H1 (cell line): ENCODE results near the gene CFAP58. TPM values are rescaled to one million over a fixed set of nuclear protein-coding genes. Genes with fewer than 3 reads are reported as not detected.

Experiments used
- CTCF ChIA-PET: fragments of 300-600 bp; sonication (Branson Sonifier 250); formaldehyde crosslinking; loops from one replicate; lab custom pipeline; 2021; ENCODE audit not compliant: partially characterized antibody; lab: Charles Lee
- POLR2A ChIA-PET: fragments of 300-600 bp; sonication (Branson Sonifier 250); formaldehyde crosslinking; loops from one replicate; lab custom pipeline; 2021; ENCODE audit warnings: inconsistent platforms; ENCODE audit not compliant: partially characterized antibody; lab: Charles Lee
- DNase-seq, 2 experiments: peaks; one replicate each; pipeline versions ENCODE4 v3.0.0 to v3.0.0-alpha.2; 2010 to 2022; ENCODE audit warnings: low spot score in 2 of 2, low read depth in 1 of 2, mixed read lengths in 1 of 2
- FAIRE-seq: peaks from 2 replicates; lab custom pipeline; 2011; peaks lifted over from hg19 to GRCh38; lab: Jason Lieb, UNC
- H2AFZ ChIP-seq: 2 replicates; pipeline ENCODE4 v1.8.1; 2012; ENCODE audit warnings: low read length, inconsistent platforms
- H2AK5ac ChIP-seq: 2 replicates; pipeline ENCODE4 v1.6.1; 2013; ENCODE audit warnings: low read depth, low read length
- H2BK120ac ChIP-seq: replicated peaks from 2 replicates; pipeline ENCODE3; 2013; ENCODE audit warnings: low read depth, low read length, inconsistent platforms
- H2BK12ac ChIP-seq: 2 replicates; pipeline ENCODE4 v1.6.1; 2013; ENCODE audit warnings: low read depth, low read length
- H2BK15ac ChIP-seq: 2 replicates; pipeline ENCODE4 v1.6.1; 2013; ENCODE audit warnings: low read length
- H2BK20ac ChIP-seq: 2 replicates; pipeline ENCODE4 v1.6.1; 2013; ENCODE audit warnings: low read length
- H2BK5ac ChIP-seq: 2 replicates; pipeline ENCODE4 v1.6.1; 2013; ENCODE audit warnings: low read depth, low read length
- H3K14ac ChIP-seq: 2 replicates; pipeline ENCODE4 v1.6.1; 2013; ENCODE audit warnings: inconsistent platforms; ENCODE audit not compliant: insufficient read length
- H3K18ac ChIP-seq: 2 replicates; pipeline ENCODE4 v1.6.1; 2013; ENCODE audit warnings: low read length; ENCODE audit errors: extremely low read depth
- H3K23ac ChIP-seq: 2 replicates; pipeline ENCODE4 v1.6.1; 2013; ENCODE audit warnings: inconsistent platforms; ENCODE audit not compliant: insufficient read length
- H3K23me2 ChIP-seq: 2 replicates; pipeline ENCODE4 v1.6.1; 2013; ENCODE audit warnings: low read depth, low read length
- H3K27ac ChIP-seq: 2 replicates; pipeline ENCODE4 v1.6.1; 2011; ENCODE audit warnings: low read depth, low read length, inconsistent platforms
- H3K27me3 ChIP-seq, 4 experiments: replicated peaks in 1 of 4; 1 replicate in 1 of 4; 2 replicates in 3 of 4; pipeline versions ENCODE4 v1.6.1 to v1.8.1; 2011 to 2013; ENCODE audit warnings: low read length in 3 of 4, mild to moderate bottlenecking in 3 of 4, inconsistent platforms in 2 of 4, mixed read lengths in 2 of 4, moderate library complexity in 1 of 4; ENCODE audit not compliant: control insufficient read depth in 3 of 4, insufficient read depth in 3 of 4; ENCODE audit errors: extremely low read depth in 1 of 4
- H3K36me3 ChIP-seq, 4 experiments: 2 replicates each; pipeline versions ENCODE4 v1.6.1 to v1.8.1; 2011 to 2013; ENCODE audit warnings: mild to moderate bottlenecking in 4 of 4, low read length in 3 of 4, moderate library complexity in 2 of 4, control low read depth in 1 of 4, inconsistent platforms in 1 of 4; ENCODE audit not compliant: insufficient read depth in 4 of 4, control insufficient read depth in 2 of 4
- H3K4ac ChIP-seq: replicated peaks from 2 replicates; pipeline ENCODE3; 2013; ENCODE audit warnings: low read length, low read depth, mixed read lengths, inconsistent platforms; ENCODE audit not compliant: insufficient read length
- H3K4me1 ChIP-seq, 4 experiments: replicated peaks in 1 of 4; 1 replicate in 1 of 4; 2 replicates in 3 of 4; pipeline versions ENCODE4 v1.6.1 to v1.8.1; 2011 to 2013; ENCODE audit warnings: low read length in 3 of 4, inconsistent platforms in 2 of 4, mixed read lengths in 1 of 4; ENCODE audit not compliant: insufficient read depth in 4 of 4, control insufficient read depth in 3 of 4
- H3K4me2 ChIP-seq, 2 experiments: 2 replicates each; pipeline versions ENCODE4 v1.6.1 to v1.8.1; 2011 to 2013; ENCODE audit warnings: low read depth in 2 of 2, low read length in 2 of 2, control low read depth in 1 of 2, inconsistent platforms in 1 of 2, mild to moderate bottlenecking in 1 of 2; ENCODE audit not compliant: insufficient read depth in 1 of 2
- H3K4me3 ChIP-seq, 4 experiments: fragments of 200-600, 300-600 bp in 1 of 4; sonication (generic), shearing (Covaris generic), sonication (Bioruptor Twin) in 1 of 4; 2 replicates each; pipeline versions ENCODE4 v1.5.1 to v1.8.1; 2011 to 2016; ENCODE audit warnings: low read length in 4 of 4, low read depth in 3 of 4, control low read depth in 2 of 4, inconsistent platforms in 2 of 4, mild to moderate bottlenecking in 2 of 4, mixed read lengths in 1 of 4, moderate library complexity in 1 of 4; ENCODE audit not compliant: insufficient read depth in 2 of 4; ENCODE audit errors: extremely low read depth in 1 of 4
- H3K56ac ChIP-seq: replicated peaks from 2 replicates; pipeline ENCODE3; 2013; ENCODE audit warnings: low read depth, mild to moderate bottlenecking, mixed read lengths, low read length, inconsistent platforms; ENCODE audit not compliant: insufficient read length
- H3K79me1 ChIP-seq: 2 replicates; pipeline ENCODE4 v1.6.1; 2013; ENCODE audit warnings: low read depth, low read length, control low read depth
- H3K79me2 ChIP-seq, 2 experiments: 2 replicates each; pipeline versions ENCODE4 v1.6.1 to v1.8.1; 2012 to 2013; ENCODE audit warnings: low read length in 2 of 2, mild to moderate bottlenecking in 2 of 2, inconsistent platforms in 1 of 2; ENCODE audit not compliant: insufficient read depth in 2 of 2, control insufficient read depth in 1 of 2
- H3K9ac ChIP-seq, 4 experiments: replicated peaks in 1 of 4; 1 replicate in 1 of 4; 2 replicates in 3 of 4; pipeline versions ENCODE4 v1.6.1 to v1.8.1; 2011 to 2013; ENCODE audit warnings: low read depth in 3 of 4, low read length in 3 of 4, control low read depth in 2 of 4, mild to moderate bottlenecking in 2 of 4, moderate library complexity in 2 of 4, inconsistent platforms in 1 of 4; ENCODE audit errors: extremely low read depth in 1 of 4
- H3K9me3 ChIP-seq, 2 experiments: 2 replicates each; pipeline versions ENCODE4 v1.6.1 to v1.8.1; 2012 to 2013; ENCODE audit warnings: mild to moderate bottlenecking in 2 of 2, moderate library complexity in 2 of 2, control low read depth in 1 of 2, inconsistent platforms in 1 of 2, low read depth in 1 of 2, low read length in 1 of 2, mixed read lengths in 1 of 2; ENCODE audit not compliant: insufficient read depth in 2 of 2
- H4K20me1 ChIP-seq, 2 experiments: replicated peaks in 1 of 2; 2 replicates each; pipeline versions ENCODE3 to v1.8.1; 2011 to 2013; ENCODE audit warnings: inconsistent platforms in 2 of 2, low read length in 2 of 2, mild to moderate bottlenecking in 1 of 2; ENCODE audit not compliant: insufficient read depth in 2 of 2, control insufficient read depth in 1 of 2
- H4K5ac ChIP-seq: 2 replicates; pipeline ENCODE4 v1.6.1; 2013; ENCODE audit warnings: low read length, low read depth, mixed read lengths, inconsistent platforms; ENCODE audit not compliant: insufficient read length
- H4K8ac ChIP-seq: 2 replicates; pipeline ENCODE4 v1.8.0; 2013; ENCODE audit warnings: mild to moderate bottlenecking, moderate library complexity, low read length, inconsistent platforms; ENCODE audit not compliant: insufficient read depth; ENCODE audit errors: extremely low read depth
- H4K91ac ChIP-seq: replicated peaks from 2 replicates; pipeline ENCODE3; 2013; ENCODE audit warnings: low read length, mixed read lengths, inconsistent platforms; ENCODE audit not compliant: insufficient read length
- CHD2 ChIP-seq: IDR thresholded peaks from 2 replicates; pipeline ENCODE4 v1.6.1; 2012; ENCODE audit warnings: low read length, improper control_type of control experiment
- CTCF ChIP-seq, 3 experiments: IDR thresholded peaks; 1 replicate in 2 of 3; 2 replicates in 1 of 3; pipeline versions ENCODE4 v1.5.1 to v1.6.1; 2011; ENCODE audit warnings: low read length in 3 of 3, mild to moderate bottlenecking in 3 of 3, inconsistent platforms in 2 of 3, low read depth in 1 of 3, moderate library complexity in 1 of 3; ENCODE audit not compliant: insufficient read depth in 1 of 3; ENCODE audit errors: control extremely low read depth in 1 of 3
- E2F6 ChIP-seq: IDR thresholded peaks from 2 replicates; pipeline ENCODE4 v1.6.1; 2012; ENCODE audit warnings: inconsistent platforms
- KDM4A ChIP-seq: IDR thresholded peaks from one replicate; pipeline ENCODE4 v1.7.1; 2012; ENCODE audit warnings: low read depth, mild to moderate bottlenecking, moderate library complexity, low read length, inconsistent platforms; ENCODE audit not compliant: severe bottlenecking
- RFX5 ChIP-seq: IDR thresholded peaks from 2 replicates; pipeline ENCODE4 v1.6.1; 2011; ENCODE audit warnings: low read depth, low read length, improper control_type of control experiment, borderline replicate concordance
- WGBS, 2 experiments: shearing (Covaris generic) in 1 of 2; methylation state at CpG; one replicate each; pipeline versions ENCODE4 v1.1.6 to v1.1.7; 2013 to 2015; ENCODE audit warnings: low lambda C conversion rate in 2 of 2, mixed read lengths in 2 of 2, inconsistent platforms in 1 of 2, low coverage in 1 of 2, missing lambda C conversion rate in 1 of 2; ENCODE audit not compliant: insufficient replicate concordance in 2 of 2, insufficient coverage in 1 of 2, insufficient read length in 1 of 2; ENCODE audit errors: extremely low coverage in 1 of 2, missing lambda C conversion rate in 1 of 2; 5-methylcytosine and 5-hydroxymethylcytosine counted together
- polyA plus RNA-seq, 7 experiments: library from polyadenylated mRNA; depleted of rRNA in 3 of 7; stranded (reverse) in 5 of 7; unstranded in 2 of 7; fragments of >200 nt in 5 of 7; fragments of 200-250 nt in 2 of 7; gene quantifications; 1 replicate in 5 of 7; 2 replicates in 1 of 7; 4 replicates in 1 of 7; pipeline versions ENCODE4 v1.2.1 to v1.2.3, GENCODE V29; 2011 to 2013; ENCODE audit warnings: missing spikeins in 2 of 7, mixed read lengths in 2 of 7
- total RNA-seq: library from RNA; stranded (reverse); fragmentation: NEBNext Ultra II Directional; extraction: Animal tissue kit (Norgen Biotek cat#: 25700); gene quantifications from 2 replicates; pipeline ENCODE4 v1.2.1, GENCODE V29; 2021
- TF ChIP-seq, protein P1 (sequence below): IDR thresholded peaks from 2 replicates; pipeline ENCODE4 v1.6.1; 2011; ENCODE audit warnings: low read depth, mild to moderate bottlenecking, low read length; ENCODE audit not compliant: insufficient read depth

Gene CFAP58
- total and polyA plus RNA-seq, 2 of the 8 experiments (the other 6 are each of a cell fraction or from before 2014, with no cell fraction given): 0.32 to 0.71 TPM

DNA sequence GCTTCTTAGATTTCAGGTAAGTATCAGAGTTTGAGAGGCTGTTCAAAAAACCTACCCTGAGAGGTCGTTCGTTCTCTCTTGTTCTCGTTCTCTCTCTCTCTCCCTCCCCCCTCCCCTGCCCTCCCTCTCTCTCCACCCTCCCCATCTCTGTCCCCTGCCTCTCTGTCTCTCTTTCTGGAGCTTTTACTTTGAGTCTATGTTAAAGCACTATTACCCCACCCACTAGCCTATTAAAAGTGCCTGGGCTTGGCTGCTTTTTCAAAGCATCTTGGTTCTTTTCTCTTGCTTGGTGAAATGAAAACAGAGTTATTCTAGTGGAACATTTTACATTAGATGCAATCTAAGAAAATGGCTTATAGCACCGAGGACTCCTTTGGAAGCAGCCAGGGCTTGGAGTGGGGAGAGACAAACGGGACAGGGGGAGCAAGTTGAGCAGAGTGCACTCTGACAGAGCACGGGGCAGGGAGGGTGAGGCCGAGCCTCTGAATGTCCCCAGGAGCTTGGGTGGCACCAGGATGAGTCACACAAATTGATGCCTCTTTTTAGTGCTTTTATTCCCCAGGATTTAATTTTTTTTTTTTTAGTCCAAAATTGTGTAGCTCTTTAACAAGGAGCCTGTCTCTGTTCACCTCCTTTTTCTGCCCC, 134.3 kb downstream of the CFAP58 start:
- no peaks in the 10 kb centered on the region for H4K20me1 ChIP-seq
- H2AK5ac ChIP-seq: no peak overlapping the region
- ChIA-PET CTCF (interaction anchor here (0.7 to 2.3 kb wide), 6 partner anchors 11 to 1078 kb away, joined by 3 to 8 read pairs (median 4); no protein-coding TSS in a partner anchor), POLR2A (no interaction called here)
- H3K79me2 ChIP-seq: no peaks in the 10 kb centered on the region
- H3K23ac ChIP-seq: no peak overlapping the region
- no peaks in the 10 kb centered on the region for H3K79me1 ChIP-seq
- H2BK5ac ChIP-seq: no peak overlapping the region
- H3K14ac ChIP-seq: no peak overlapping the region
- H2BK120ac ChIP-seq: no peak overlapping the region
- H3K56ac ChIP-seq: no peak overlapping the region
- no peaks in the 10 kb centered on the region for H3K36me3 ChIP-seq
- H3K9me3 ChIP-seq: no peaks in the 10 kb centered on the region
- WGBS, 2 experiments: 69% methylated on average over 4 of the region's 7 CpGs; no CpG with 5 or more reads in 1 of the 2 experiments
- no peak overlapping the region for H2BK12ac ChIP-seq
- no peak overlapping the region for H3K4ac ChIP-seq
- FAIRE-seq: no peak
- H3K27ac ChIP-seq: no peak overlapping the region
- no peaks in the 10 kb centered on the region for H3K23me2 ChIP-seq
- DNase-seq: no peak
- no peak overlapping the region for H3K18ac ChIP-seq
- H4K91ac ChIP-seq: no peak overlapping the region
- no peak overlapping the region for H2BK15ac ChIP-seq
- H2BK20ac ChIP-seq: no peak overlapping the region
- H3K9ac ChIP-seq: no peak overlapping the region
- H3K27me3 ChIP-seq: no peaks in the 10 kb centered on the region
- H3K4me3 ChIP-seq: no peak overlapping the region
- no peak overlapping the region for H4K8ac ChIP-seq
- H3K4me2 ChIP-seq: no peak overlapping the region
- 0 out of 7 replicates have a peak, but pooled peaks cover 0 to 2% (median 1%) of the 10 kb centered on the region in 4 experiments for H3K4me1 ChIP-seq
- no peak overlapping the region for H4K5ac ChIP-seq
- H2AFZ ChIP-seq: no peak overlapping the region
- no peak for TF ChIP-seq CTCF (IDR thresholded peaks at IDR 0.05; ENCODE audit: control extremely low read depth in 1 of 3, insufficient read depth in 1 of 3, low read depth in 1 of 3, low read length in 3 of 3)
- TF ChIP-seq KDM4A: no peak
- no peak for TF ChIP-seq RFX5
- TF ChIP-seq, protein P1, sequence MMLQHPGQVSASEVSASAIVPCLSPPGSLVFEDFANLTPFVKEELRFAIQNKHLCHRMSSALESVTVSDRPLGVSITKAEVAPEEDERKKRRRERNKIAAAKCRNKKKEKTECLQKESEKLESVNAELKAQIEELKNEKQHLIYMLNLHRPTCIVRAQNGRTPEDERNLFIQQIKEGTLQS: no peak
- TF ChIP-seq E2F6: no peak
- TF ChIP-seq CHD2: no peak
